Fibroblast of the conjunctiva (primary cell): ENCODE results near the gene TBC1D5.
A peak's percentile ranks its signal among the peaks of the same experiment; 100 is the strongest.
"Not testable (repeated sequence)": the region's sequence is repeated elsewhere in the genome, so short reads cannot be mapped to it uniquely, and the experiment has no call there.

Source experiments
- DNase-seq: peaks from one replicate; pipeline ENCODE4 v3.0.0-alpha.2; 2010; ENCODE audit warnings: low read depth

Gene TBC1D5

DNA sequence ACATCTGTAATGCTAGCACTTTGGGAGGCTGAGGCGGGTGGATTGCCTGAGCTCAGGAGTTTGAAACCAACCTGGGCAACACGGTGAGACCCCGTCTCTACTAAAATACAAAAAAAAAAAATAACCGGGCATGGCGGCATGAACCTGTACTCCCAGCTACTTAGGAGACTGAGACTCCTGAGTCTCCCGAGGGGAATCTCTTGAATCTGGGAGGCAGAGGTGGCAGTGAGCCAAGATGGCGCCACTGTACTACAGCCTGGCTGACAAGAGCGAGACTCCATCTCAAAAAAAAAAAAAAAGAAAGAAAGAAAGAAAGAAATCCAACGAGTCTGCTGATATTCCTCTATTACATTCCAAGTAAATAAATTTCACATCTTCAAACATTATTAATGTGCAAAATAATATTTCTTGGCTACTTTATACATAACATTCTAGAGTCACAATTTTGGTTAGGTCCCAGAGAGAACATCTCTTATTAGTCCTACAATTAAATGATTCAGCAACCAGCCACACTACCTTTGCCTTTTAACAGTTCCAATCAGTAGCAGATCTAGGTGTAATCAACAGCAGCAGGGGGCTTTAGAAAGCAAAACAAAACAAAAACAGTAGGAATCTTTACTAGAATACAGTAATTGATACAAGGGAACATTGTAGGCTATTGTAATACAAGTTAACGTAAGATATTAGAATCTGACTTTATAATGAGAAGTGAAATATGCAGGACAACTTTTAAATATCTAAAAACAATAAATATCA lies 195.8 kb downstream of the TBC1D5 start:
- no peak for DNase-seq

- no peak for DNase-seq
These were observed 197.8 kb downstream of the TBC1D5 start for GRCh38 chr3:17544632-17545031.

DNA sequence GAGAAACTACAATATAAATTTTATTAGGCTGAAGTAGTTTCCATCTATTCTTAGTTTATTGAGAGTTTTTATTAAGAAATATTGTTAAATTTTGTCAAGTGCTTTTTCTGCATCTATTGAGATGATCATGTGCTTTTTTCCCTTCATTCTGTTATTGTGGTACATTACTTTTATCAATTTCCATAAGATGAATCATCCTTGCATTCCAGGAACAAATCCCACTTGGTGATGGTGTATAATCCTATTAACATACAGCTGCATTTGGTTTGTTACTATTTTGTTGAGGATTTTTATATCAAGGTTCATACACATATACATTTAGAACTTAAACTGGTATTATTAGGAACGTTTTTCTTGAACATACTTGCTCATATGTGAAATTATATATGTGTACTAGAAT lies 199.8 kb downstream of the TBC1D5 start:
- no peak for DNase-seq

DNA sequence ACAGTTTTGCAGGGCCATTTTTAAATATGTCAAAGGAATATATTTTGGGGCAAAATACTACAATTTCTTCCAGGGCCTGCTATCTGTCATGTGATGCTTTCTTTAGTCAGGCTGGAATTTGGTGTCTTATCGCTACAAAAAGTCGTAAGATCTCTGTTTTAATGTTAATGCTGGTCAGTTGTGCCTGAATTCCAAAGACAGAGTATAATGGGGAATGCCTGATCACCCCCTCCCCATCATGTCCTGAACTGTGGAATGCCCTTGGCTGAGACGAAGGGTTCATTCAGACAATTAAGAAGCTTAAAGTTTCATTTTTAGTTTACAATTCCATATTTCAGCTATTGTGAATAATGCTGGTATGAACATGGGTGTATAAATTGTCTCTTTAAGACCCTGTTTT lies 203.0 kb downstream of the TBC1D5 start:
- no peak for DNase-seq

- no peak for DNase-seq
These were observed 207.2 kb downstream of the TBC1D5 start for GRCh38 chr3:17535274-17535673.

DNA sequence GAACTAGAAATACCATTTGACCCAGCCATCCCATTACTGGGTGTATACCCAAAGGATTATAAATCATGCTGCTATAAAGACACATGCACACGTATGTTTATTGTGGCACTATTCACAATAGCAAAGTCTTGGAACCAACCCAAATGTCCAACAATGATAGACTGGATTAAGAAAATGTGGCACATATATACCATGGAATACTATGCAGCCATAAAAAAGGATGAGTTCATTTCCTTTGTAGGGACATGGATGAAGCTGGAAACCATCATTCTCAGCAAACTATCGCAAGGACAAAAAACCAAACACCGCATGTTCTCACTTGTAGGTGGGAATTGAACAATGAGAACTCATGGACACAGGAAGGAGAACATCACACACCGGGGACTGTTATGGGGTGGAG lies 210.0 kb downstream of the TBC1D5 start:
- DNase-seq, result not testable (repeated sequence)

DNA sequence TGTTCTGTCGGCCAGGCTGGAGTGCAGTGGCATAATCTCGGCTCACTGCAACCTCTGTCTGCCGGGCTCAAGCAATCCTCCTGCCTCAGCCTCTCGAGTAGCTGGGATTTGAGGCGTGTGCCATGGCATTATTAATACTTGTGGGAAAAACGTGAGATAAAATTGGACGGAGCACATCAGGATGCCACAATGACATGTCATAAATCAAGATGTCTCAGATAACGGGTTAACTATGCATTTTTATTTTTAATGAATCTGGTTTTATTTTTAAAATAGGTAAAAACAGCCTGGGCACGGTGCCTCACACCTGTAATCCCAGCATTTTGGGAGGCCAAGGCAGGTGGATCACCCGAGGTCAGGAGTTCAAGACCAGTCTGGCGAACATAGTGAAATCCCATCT lies 212.8 kb downstream of the TBC1D5 start:
- DNase-seq, result no peak

DNA sequence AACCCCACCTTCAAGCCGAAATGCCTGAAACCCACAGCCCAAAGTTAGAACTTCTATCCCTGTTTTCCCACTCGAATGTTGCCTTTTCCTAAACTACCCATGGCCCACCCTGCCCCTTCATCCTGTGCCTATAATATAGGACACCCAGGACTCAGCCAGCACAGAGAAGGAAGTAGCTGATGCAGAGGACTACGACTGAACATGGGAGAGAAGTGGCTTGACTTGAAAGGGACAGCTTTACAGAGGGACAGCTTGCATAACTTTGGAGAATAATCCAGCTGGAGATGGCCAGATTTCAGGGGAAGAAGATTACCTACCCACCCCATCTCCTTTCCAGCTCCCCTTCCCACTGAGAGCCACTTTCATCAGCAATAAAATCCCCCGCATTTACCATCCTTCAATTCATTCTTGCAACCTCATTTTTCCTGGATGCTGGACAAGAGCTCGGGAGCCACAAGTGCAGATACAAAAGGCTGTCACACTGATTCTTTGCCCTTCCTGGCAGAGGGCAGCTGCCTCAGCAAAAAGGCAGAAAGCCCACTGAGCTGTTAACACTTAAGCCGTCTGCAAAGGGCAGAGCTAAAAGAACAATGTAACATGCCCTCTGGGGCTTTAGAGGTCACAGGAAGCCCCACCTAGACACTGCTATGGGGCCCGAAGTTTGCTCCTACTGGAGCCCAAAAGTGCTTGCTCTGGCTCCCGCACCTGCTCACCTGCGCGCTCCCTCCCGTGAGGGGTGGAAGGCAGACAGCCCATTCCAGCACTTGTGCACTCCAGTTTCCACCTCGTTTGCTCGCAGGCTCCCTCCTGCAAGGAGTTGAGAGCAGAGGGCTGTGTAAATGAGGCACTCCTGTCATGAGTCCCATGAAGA lies 224.0 kb downstream of the TBC1D5 start:
- DNase-seq, result no peak

- DNase-seq, result no peak
These were observed 226.8 kb downstream of the TBC1D5 start for GRCh38 chr3:17515445-17516234.

DNA sequence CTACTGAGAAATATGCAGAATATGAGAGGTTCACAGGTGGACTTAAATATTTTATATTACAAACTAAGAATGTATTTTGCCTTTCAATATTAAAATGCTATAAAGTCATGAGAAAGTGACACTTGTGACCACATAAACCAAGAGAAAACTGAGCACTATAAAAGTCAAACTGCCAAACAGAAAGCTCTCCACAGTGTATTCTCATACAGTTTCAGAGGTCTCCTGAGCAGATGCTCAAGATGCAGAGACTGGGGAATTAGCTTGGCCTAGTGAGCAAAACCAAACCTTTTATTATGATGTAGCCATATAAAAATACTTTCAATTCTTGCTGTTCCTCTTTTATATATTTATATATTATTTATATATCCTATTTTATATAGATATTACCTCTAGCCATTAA lies 227.8 kb downstream of the TBC1D5 start:
- DNase-seq, result no peak

GRCh38 chr3:17510265-17510664 lies 232.2 kb downstream of the TBC1D5 start:
- no peak for DNase-seq

GRCh38 chr3:17508180-17508752 lies 234.2 kb downstream of the TBC1D5 start:
- no peak for DNase-seq

DNA sequence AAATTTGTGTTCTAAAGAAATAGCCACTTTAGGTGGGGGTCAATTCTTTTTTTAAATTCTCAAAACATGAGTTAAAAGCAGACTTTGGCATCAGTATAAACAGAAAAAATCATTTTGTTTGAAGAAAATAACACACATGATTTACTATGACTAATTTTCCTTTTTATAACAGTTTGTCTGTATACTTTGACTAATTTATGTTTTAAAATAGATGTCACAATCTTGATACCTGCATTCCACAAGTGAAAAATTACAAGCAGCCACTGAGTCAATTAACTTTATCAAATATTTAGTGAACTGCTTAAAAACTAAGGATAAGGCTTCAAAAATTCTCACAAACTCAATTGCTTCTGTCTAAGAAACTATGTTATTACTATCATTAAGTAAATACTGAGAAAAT lies 235.0 kb downstream of the TBC1D5 start:
- no peak for DNase-seq

DNA sequence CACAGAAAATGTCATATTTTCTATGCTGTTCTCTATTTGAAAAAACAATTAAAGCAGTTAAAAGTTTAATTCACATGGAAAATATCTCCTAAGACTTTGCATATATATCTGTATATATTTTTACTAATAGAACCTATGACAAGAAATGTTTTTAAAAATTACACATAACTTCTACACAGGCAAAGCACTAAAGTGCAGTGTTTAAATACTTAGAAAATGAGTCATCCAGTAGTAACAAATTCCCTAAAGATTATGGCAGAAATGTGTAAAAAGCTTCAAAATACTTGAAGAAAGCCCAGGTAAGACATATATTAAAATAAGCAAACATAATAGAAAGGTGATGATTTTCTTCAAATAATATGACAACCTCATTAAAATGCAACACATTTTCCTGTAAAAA lies 236.6 kb downstream of the TBC1D5 start:
- no peak for DNase-seq

GRCh38 chr3:17501745-17502144 lies 240.7 kb downstream of the TBC1D5 start:
- no peak for DNase-seq

DNA sequence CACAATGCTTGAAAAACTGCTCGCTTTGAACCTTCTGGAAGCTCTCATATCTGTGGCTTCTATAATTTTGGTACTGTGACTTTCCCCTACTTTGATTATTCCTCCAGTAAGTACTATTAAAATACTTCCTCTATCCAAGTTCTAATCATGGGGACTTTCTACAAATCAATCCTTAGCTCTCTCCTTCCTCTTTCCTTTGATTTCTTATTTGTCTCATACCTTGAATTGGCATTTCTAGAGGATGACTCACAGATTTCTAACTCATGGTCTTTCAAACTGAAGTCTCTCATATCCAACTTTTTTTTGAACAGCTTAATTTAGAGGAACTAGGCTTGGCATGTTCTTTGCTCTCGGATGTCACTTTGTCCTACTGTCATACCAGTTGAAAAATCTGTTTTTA lies 241.8 kb downstream of the TBC1D5 start:
- DNase-seq, result no peak

GRCh38 chr3:17494117-17494809 lies 248.2 kb downstream of the TBC1D5 start:
- no peak for DNase-seq

DNA sequence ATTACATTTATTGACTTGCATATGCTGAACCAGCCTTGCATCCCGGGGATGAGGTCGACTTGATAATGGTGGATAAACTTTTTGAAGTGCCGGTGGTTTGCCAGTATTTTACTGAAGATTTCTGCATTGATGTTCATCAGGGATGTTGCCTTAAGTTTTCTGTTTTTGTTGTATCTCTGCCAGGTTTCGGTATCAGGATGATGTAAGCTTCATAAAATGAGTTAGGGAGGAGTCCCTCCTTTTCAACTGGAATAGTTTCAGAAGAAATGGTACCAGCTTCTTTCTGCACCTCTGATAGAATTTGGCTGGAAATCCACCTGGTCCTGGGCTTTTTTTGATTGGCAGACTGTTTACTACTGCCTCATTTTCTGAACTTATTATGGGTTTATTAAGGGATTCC lies 250.8 kb downstream of the TBC1D5 start:
- peak; percentile 53 for DNase-seq

DNA sequence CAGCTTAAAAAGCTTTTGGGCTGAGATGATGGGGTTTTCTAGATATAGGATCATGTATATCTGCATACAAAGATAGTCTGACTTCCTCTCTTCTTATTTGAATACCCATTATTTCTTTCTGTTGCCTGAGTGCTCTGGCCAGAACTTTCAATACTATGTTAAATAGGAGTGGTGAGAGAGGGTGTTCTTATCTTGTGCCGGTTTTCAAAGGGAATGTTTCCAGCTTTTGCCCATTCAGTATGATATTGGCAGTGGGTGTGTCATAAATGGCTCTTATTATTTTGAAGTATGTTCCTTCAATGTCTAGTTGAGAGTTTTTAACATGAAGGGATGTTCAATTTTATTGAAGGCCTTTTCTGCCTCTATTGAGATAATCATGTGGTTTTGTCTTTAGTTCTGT lies 251.2 kb downstream of the TBC1D5 start:
- not testable (repeated sequence) for DNase-seq

DNA sequence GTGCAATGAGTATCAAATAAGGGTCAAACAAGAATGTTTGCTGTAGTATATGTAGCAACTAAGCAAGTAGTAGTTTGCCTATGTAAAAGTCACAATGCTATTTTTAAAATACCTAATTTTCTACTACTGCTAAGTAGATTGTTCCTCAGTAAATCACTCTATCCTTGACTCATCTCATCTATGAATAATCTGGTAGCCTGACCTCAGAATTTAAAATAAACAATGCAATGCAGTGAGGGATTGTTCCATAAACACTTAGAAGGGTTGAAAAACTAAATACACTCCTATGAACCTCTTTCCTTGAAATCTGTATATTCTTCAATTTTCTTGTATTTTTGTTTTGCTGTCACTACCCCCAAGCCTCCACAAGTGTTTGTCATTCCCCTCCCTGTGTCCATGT lies 253.3 kb downstream of the TBC1D5 start:
- DNase-seq, result no peak

- DNase-seq, result no peak
These were observed 261.3 kb downstream of the TBC1D5 start for GRCh38 chr3:17481116-17481515.
